Neural cell (in vitro differentiated cells): ENCODE results near the gene ARID1B. TPM values are rescaled to one million over a fixed set of nuclear protein-coding genes. Genes with fewer than 3 reads are reported as not detected.

Source experiments
- H2AFZ ChIP-seq: fragments of 200-600, 300-800 bp; sonication (generic), shearing (Covaris generic); 2 replicates; pipeline ENCODE4 v1.6.0; 2014; ENCODE audit warnings: low read depth, mild to moderate bottlenecking, antibody characterized with exemption, low read length, moderate library complexity
- H3F3A ChIP-seq: fragments of 200-600 bp; shearing (Covaris generic); 2 replicates; pipeline ENCODE4 v1.6.1; 2016; ENCODE audit warnings: mild to moderate bottlenecking, moderate library complexity, mixed read lengths, antibody characterized with exemption, low read length; ENCODE audit not compliant: insufficient read depth, poor library complexity, severe bottlenecking
- H3K27ac ChIP-seq: fragments of 200-600, 300-800 bp; sonication (generic), shearing (Covaris generic); 2 replicates; pipeline ENCODE4 v1.5.1; 2014; ENCODE audit warnings: mild to moderate bottlenecking, low read length, moderate library complexity
- H3K27me3 ChIP-seq: fragments of 300-800, 200-600 bp; sonication (generic), shearing (Covaris generic); 2 replicates; pipeline ENCODE4 v1.6.0; 2014; ENCODE audit warnings: mild to moderate bottlenecking, low read depth, low read length, moderate library complexity; ENCODE audit not compliant: insufficient read depth
- H3K36me3 ChIP-seq: fragments of 300-800, 200-600 bp; sonication (generic), shearing (Covaris generic); 2 replicates; pipeline ENCODE4 v1.5.1; 2014; ENCODE audit warnings: mild to moderate bottlenecking, antibody characterized with exemption, low read length, moderate library complexity; ENCODE audit not compliant: insufficient read depth
- H3K4me2 ChIP-seq: fragments of 300-800, 200-600 bp; sonication (generic), shearing (Covaris generic); 2 replicates; pipeline ENCODE4 v1.6.0; 2014; ENCODE audit warnings: mild to moderate bottlenecking, low read length
- H3K4me3 ChIP-seq: fragments of 300-800, 200-600 bp; sonication (generic), shearing (Covaris generic); 2 replicates; pipeline ENCODE4 v1.5.1; 2014; ENCODE audit warnings: mild to moderate bottlenecking, low read length, moderate library complexity
- H3K79me2 ChIP-seq: fragments of 200-600 bp; shearing (Covaris generic); replicated peaks from 2 replicates; pipeline ENCODE4 v1.6.0; 2014; ENCODE audit warnings: mild to moderate bottlenecking, low read length, moderate library complexity; ENCODE audit not compliant: insufficient read depth
- H3K9ac ChIP-seq: fragments of 300-800, 200-600 bp; sonication (generic), shearing (Covaris generic); 2 replicates; pipeline ENCODE4 v1.6.1; 2016; ENCODE audit warnings: mild to moderate bottlenecking, low read length, mixed read lengths
- H3K9me2 ChIP-seq: fragments of 200-600 bp; shearing (Covaris generic); 2 replicates; pipeline ENCODE4 v1.6.1; 2016; ENCODE audit warnings: mild to moderate bottlenecking, low read length, mixed read lengths; ENCODE audit not compliant: insufficient read depth
- H3K9me3 ChIP-seq: fragments of 200-600, 300-800 bp; sonication (generic), shearing (Covaris generic); 2 replicates; pipeline ENCODE4 v1.6.1; 2016; ENCODE audit warnings: mild to moderate bottlenecking, mixed run types, low read length, moderate library complexity, mixed read lengths
- H4K20me1 ChIP-seq: fragments of 200-600 bp; shearing (Covaris generic); 2 replicates; pipeline ENCODE4 v1.6.1; 2016; ENCODE audit warnings: mild to moderate bottlenecking, mixed run types; ENCODE audit not compliant: insufficient read depth
- CTCF ChIP-seq: fragments of 450-650 bp; IDR thresholded peaks from 2 replicates; pipeline ENCODE4 v1.5.1; 2014; ENCODE audit warnings: antibody characterized with exemption, mild to moderate bottlenecking, moderate library complexity; ENCODE audit not compliant: poor library complexity, severe bottlenecking
- EP300 ChIP-seq: fragments of 450-650 bp; conservative IDR thresholded peaks from 2 replicates; pipeline ENCODE4 v1.6.1; 2014; ENCODE audit warnings: antibody characterized with exemption, mild to moderate bottlenecking, moderate library complexity; ENCODE audit not compliant: poor library complexity, severe bottlenecking
- EZH2 ChIP-seq: fragments of 200-600, 300-800 bp; shearing (Covaris generic), sonication (generic); IDR thresholded peaks from 2 replicates; pipeline ENCODE4 v1.6.1; 2014; ENCODE audit warnings: antibody characterized with exemption, low read length, borderline replicate concordance, mild to moderate bottlenecking; ENCODE audit not compliant: insufficient read depth, poor library complexity, severe bottlenecking
- MXI1 ChIP-seq: fragments of 450-650 bp; conservative IDR thresholded peaks from 2 replicates; pipeline ENCODE4 v1.6.1; 2014; ENCODE audit warnings: antibody characterized with exemption, mild to moderate bottlenecking; ENCODE audit not compliant: poor library complexity, severe bottlenecking
- POLR2AphosphoS5 ChIP-seq: IDR thresholded peaks from 2 replicates; pipeline ENCODE4 v1.6.1; 2012
- RAD21 ChIP-seq: fragments of 450-650 bp; conservative IDR thresholded peaks from 2 replicates; pipeline ENCODE4 v1.6.1; 2014; ENCODE audit warnings: antibody characterized with exemption, mild to moderate bottlenecking, moderate library complexity
- REST ChIP-seq: IDR thresholded peaks from 2 replicates; pipeline ENCODE4 v1.6.1; 2012; ENCODE audit warnings: borderline replicate concordance
- SMC3 ChIP-seq: fragments of 450-650 bp; conservative IDR thresholded peaks from 2 replicates; pipeline ENCODE4 v1.6.1; 2014; ENCODE audit warnings: antibody characterized with exemption, mild to moderate bottlenecking, moderate library complexity; ENCODE audit not compliant: poor library complexity
- TAF1 ChIP-seq: IDR thresholded peaks from 2 replicates; pipeline ENCODE4 v1.6.1; 2012; ENCODE audit warnings: low read depth
- polyA plus RNA-seq: library from polyadenylated mRNA; depleted of rRNA; stranded (reverse); fragments of >200 nt; gene quantifications from 2 replicates; pipeline ENCODE4 v1.2.3, GENCODE V29; 2014

The ARID1B gene
- polyA plus RNA-seq, 1 donor from 2014 or later: 35.0 TPM

- H3F3A ChIP-seq: no peaks in the 10 kb centered on the region
- H3K27me3 ChIP-seq: no peaks in the 10 kb centered on the region
- H3K9me3 ChIP-seq: no peaks in the 10 kb centered on the region
- no peak for TF ChIP-seq CTCF
- TF ChIP-seq MXI1: no peak
- no peak for TF ChIP-seq REST
- no peak for TF ChIP-seq POLR2AphosphoS5
- no peak for TF ChIP-seq SMC3
- no peak overlapping the region for H2AFZ ChIP-seq
- H3K36me3 ChIP-seq: no peaks in the 10 kb centered on the region
- H3K27ac ChIP-seq: no peak overlapping the region
- H4K20me1 ChIP-seq: no peaks in the 10 kb centered on the region
- no peak overlapping the region for H3K9ac ChIP-seq
- peaks cover 31% of the 10 kb centered on the region for H3K79me2 ChIP-seq
- no peak overlapping the region for H3K4me2 ChIP-seq
- no peak overlapping the region for H3K4me3 ChIP-seq
- H3K9me2 ChIP-seq: no peaks in the 10 kb centered on the region
These were observed 106.5 kb downstream of the ARID1B start for GRCh38 chr6:156883497-156884252.

- no peak overlapping the region for H3K4me3 ChIP-seq
- H3K9ac ChIP-seq: no peak overlapping the region
- no peak overlapping the region for H3K4me2 ChIP-seq
- H3K9me3 ChIP-seq: no peaks in the 10 kb centered on the region
- H3F3A ChIP-seq: no peaks in the 10 kb centered on the region
- H3K9me2 ChIP-seq: no peaks in the 10 kb centered on the region
- H3K36me3 ChIP-seq: no peaks in the 10 kb centered on the region
- H3K27me3 ChIP-seq: no peaks in the 10 kb centered on the region
- no peak overlapping the region for H2AFZ ChIP-seq
- H4K20me1 ChIP-seq: no peaks in the 10 kb centered on the region
- TF ChIP-seq CTCF (no peak), RAD21 (no peak), TAF1 (no peak), EZH2 (no peak), SMC3 (no peak), MXI1 (no peak), REST (no peak), EP300 (no peak), POLR2AphosphoS5 (no peak)
- peaks cover 35% of the 10 kb centered on the region for H3K79me2 ChIP-seq
- no peak overlapping the region for H3K27ac ChIP-seq
These were observed 107.1 kb downstream of the ARID1B start for GRCh38 chr6:156884306-156884705.
